Right lobe of liver (tissue), 6 donors: ENCODE results near the gene RHOC. TPM values are rescaled to one million over a fixed set of nuclear protein-coding genes. Genes with fewer than 3 reads are reported as not detected.

Experiments used
- ATAC-seq, 4 donors: fragments of 200-7000 bp; cut with Tn5 transposase; one replicate each; pipeline ENCODE4 v1.9.1; 2020; ENCODE audit warnings: mild to moderate bottlenecking in 4 of 4, moderate library complexity in 4 of 4
- DNase-seq, 3 donors: peaks; one replicate each; pipeline ENCODE4 v3.0.0-alpha.2; 2020
- H3K27ac ChIP-seq, 3 donors: fragments of 200-600 bp; one replicate each; pipeline ENCODE4 v1.8.0; 2022
- H3K27me3 ChIP-seq, 2 donors: fragments of 200-600 bp; one replicate each; pipeline ENCODE4 v1.8.0; 2022
- H3K36me3 ChIP-seq, 4 donors: fragments of 200-600 bp; sonication (generic) in 1 of 4; one replicate each; pipeline versions ENCODE4 v1.5.1 to v1.8.0; 2017 to 2022; ENCODE audit warnings: control low read depth in 1 of 4
- H3K4me1 ChIP-seq, 4 donors: fragments of 200-600 bp; sonication (generic) in 1 of 4; one replicate each; pipeline versions ENCODE4 v1.5.1 to v1.8.0; 2017 to 2022; ENCODE audit warnings: control low read depth in 1 of 4
- H3K4me3 ChIP-seq, 3 donors: fragments of 200-600 bp; one replicate each; pipeline ENCODE4 v1.8.0; 2022
- H3K9me3 ChIP-seq, 4 donors: fragments of 200-600 bp; sonication (generic) in 1 of 4; one replicate each; pipeline versions ENCODE4 v1.5.1 to v1.8.0; 2017 to 2022; ENCODE audit warnings: control low read depth in 1 of 4
- POLR2A ChIP-seq: fragments of 450-650 bp; IDR thresholded peaks from one replicate; pipeline ENCODE4 v1.6.1; 2017; ENCODE audit warnings: antibody characterized with exemption, mild to moderate bottlenecking
- WGBS: methylation state at CpG from one replicate; pipeline ENCODE4 v1.1.6; 2018; ENCODE audit warnings: low coverage, low lambda C conversion rate; ENCODE audit not compliant: insufficient coverage; ENCODE audit errors: missing lambda C conversion rate; 5-methylcytosine and 5-hydroxymethylcytosine counted together
- intact Hi-C, 2 donors: fragments of 100-400 bp; cut with DNase I; formaldehyde crosslinking; loops; one replicate each; pipeline versions ENCODE4 v1.11.2 to v1.14.1; 2022
- total RNA-seq, 6 experiments: library from RNA; depleted of rRNA in 2 of 6; stranded (reverse); fragments of >200 nt in 2 of 6; fragmentation: NEBNext Ultra II Directional in 3 of 6; extraction: Animal tissue kit (Norgen Biotek cat#: 25700) in 3 of 6; gene quantifications; one replicate each; pipeline versions ENCODE4 v1.1.0 to v1.2.4, GENCODE V29; 2016 to 2023
- TF ChIP-seq, protein P1 (sequence below), 4 donors: fragments of 200-600 bp in 3 of 4; fragments of 450-650 bp in 1 of 4; IDR thresholded peaks; one replicate each; pipeline versions ENCODE4 v1.5.1 to v1.8.0; 2016 to 2022; ENCODE audit warnings: antibody characterized with exemption in 4 of 4, mild to moderate bottlenecking in 2 of 4
- donor health status: DM: no; HTN: yes; CAD: no.
- donor health status: DM: no; HTN: no; CAD: no.
- donor health status: DM: no; HTN: no; CAD: no.
- donor health status: DM: no; HTN: yes; CAD: no.
- donor health status: DM: no; HTN: yes; CAD: no.

The RHOC gene
- total RNA-seq, 6 experiments from 2014 or later = 47.9 to 207 (median 107) TPM

DNA sequence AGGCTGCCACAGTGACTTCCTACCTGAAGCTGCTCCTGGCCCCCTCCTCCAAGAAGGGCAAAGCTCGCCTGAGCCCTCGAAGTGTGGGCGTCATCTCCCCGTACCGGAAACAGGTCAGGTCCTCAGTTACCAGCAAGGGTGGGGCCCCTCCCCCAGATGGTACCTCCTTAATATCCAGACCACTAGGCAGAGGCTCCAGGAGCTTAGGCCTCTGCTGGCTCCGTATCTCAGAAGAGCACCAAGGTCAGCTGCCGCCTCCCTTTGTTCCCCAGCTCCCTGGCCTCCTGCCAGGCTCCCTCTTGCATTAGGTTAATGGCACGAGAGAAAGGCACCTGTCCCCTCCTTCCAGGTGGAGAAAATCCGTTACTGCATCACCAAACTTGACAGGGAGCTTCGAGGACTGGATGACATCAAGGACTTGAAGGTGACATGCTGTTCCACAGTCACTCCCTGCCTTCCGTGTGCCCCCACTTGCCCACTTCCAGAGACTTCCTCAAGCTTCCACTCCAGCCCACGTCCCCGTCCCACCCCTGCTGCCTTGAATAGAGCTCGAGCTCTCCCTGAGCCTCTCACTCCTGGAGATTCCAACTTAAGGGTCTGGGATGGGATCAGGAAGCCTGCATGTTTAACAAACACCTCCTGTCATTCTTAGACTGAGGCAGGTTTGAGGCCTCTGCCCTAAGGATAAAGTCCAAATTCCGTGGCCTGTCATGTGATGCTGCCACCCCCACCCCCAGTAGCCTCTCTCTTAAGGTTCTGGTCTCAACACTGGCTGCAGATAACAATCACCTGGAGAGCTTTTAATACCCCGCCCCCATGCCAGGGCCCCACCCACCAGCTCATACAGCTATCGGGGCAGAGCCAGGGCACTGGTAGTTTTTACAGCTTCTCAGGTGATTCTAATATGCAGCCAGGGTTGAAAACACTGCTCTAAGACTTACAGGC is 8.3 kb downstream of the RHOC start:
- Histone ChIP-seq H3K27me3 (no peaks in the 10 kb centered on the region), H3K4me1 (peaks cover 4 to 44% (median 28%) of the 10 kb centered on the region in 4 donors), H3K4me3 (peak overlapping the region in 1 of 3 donors; percentile 8), H3K9me3 (no peaks in the 10 kb centered on the region), H3K36me3 (peaks cover 0 to 27% (median 3%) of the 10 kb centered on the region in 4 donors), H3K27ac (peak overlapping the region; percentile 81 to 83 (median 83))
- no peak for TF ChIP-seq POLR2A
- TF ChIP-seq, protein P1, sequence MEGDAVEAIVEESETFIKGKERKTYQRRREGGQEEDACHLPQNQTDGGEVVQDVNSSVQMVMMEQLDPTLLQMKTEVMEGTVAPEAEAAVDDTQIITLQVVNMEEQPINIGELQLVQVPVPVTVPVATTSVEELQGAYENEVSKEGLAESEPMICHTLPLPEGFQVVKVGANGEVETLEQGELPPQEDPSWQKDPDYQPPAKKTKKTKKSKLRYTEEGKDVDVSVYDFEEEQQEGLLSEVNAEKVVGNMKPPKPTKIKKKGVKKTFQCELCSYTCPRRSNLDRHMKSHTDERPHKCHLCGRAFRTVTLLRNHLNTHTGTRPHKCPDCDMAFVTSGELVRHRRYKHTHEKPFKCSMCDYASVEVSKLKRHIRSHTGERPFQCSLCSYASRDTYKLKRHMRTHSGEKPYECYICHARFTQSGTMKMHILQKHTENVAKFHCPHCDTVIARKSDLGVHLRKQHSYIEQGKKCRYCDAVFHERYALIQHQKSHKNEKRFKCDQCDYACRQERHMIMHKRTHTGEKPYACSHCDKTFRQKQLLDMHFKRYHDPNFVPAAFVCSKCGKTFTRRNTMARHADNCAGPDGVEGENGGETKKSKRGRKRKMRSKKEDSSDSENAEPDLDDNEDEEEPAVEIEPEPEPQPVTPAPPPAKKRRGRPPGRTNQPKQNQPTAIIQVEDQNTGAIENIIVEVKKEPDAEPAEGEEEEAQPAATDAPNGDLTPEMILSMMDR (IDR thresholded peaks at IDR 0.05) = no peak
- WGBS = 47% methylated on average over 9 of the region's 17 CpGs
- peak; percentile 80 to 88 (median 83) for DNase-seq
- peak; percentile 65 to 83 (median 76) for ATAC-seq
- intact Hi-C loops = loop anchor here in 1 of 2 donors (10.0 kb wide), 1 partner anchor 314 kb away; no protein-coding TSS in a partner anchor

DNA sequence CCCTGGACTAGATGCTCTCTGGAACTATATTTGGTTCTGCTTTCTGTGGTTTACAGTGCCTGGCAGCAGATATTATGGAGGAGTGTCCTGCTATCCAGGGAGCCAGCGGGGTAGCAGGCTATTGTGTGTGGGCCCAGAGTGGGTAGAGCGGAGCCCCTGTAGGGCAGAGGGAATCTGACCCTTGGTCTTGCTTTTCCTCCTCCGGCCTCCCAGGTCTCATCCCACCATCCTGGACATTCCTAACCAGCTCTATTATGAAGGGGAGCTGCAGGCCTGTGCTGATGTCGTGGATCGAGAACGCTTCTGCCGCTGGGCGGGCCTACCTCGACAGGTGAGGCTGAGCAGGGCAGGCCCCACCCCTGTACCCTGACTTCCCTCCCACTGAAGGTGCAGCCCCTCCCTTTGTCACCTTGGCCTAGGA is 9.1 kb downstream of the RHOC start:
- H3K4me1 ChIP-seq = peaks cover 4 to 43% (median 27%) of the 10 kb centered on the region in 4 donors
- H3K36me3 ChIP-seq = peaks cover 0 to 32% (median 5%) of the 10 kb centered on the region in 4 donors

GRCh38 chr1:112696578-112697314 is 10.2 kb downstream of the RHOC start:
- WGBS = 81% methylated on average over 5 of the region's 7 CpGs
- ATAC-seq (no peak), DNase-seq (no peak)
- H3K27ac ChIP-seq = no peak overlapping the region
- H3K4me1 ChIP-seq = peaks cover 4 to 41% (median 25%) of the 10 kb centered on the region in 4 donors
- peaks cover 0 to 32% (median 9%) of the 10 kb centered on the region in 4 donors for H3K36me3 ChIP-seq
- H3K9me3 ChIP-seq = no peaks in the 10 kb centered on the region
- no peak for TF ChIP-seq POLR2A
- TF ChIP-seq, protein P1 (IDR thresholded peaks at IDR 0.05) = no peak
- no peak overlapping the region for H3K4me3 ChIP-seq
- intact Hi-C loops = loop anchor here in 1 of 2 donors (10.0 kb wide), 1 partner anchor 312 kb away; no protein-coding TSS in a partner anchor
- H3K27me3 ChIP-seq = no peaks in the 10 kb centered on the region

More for the DNA sequence above, 9.1 kb downstream of the RHOC start:
- intact Hi-C loops = loop anchor here in 1 of 2 donors (10.0 kb wide), 1 partner anchor 313 kb away; no protein-coding TSS in a partner anchor
- DNase-seq (no peak), ATAC-seq (no peak)
- H3K27me3 ChIP-seq = no peaks in the 10 kb centered on the region
- no peak overlapping the region for H3K4me3 ChIP-seq
- 86% methylated on average over 3 of the region's 9 CpGs for WGBS
- TF ChIP-seq, protein P1 (IDR thresholded peaks at IDR 0.05) = no peak
- TF ChIP-seq POLR2A = no peak
- H3K27ac ChIP-seq = peak overlapping the region in 2 of 3 donors; percentile 81 to 83
- no peaks in the 10 kb centered on the region for H3K9me3 ChIP-seq

DNA sequence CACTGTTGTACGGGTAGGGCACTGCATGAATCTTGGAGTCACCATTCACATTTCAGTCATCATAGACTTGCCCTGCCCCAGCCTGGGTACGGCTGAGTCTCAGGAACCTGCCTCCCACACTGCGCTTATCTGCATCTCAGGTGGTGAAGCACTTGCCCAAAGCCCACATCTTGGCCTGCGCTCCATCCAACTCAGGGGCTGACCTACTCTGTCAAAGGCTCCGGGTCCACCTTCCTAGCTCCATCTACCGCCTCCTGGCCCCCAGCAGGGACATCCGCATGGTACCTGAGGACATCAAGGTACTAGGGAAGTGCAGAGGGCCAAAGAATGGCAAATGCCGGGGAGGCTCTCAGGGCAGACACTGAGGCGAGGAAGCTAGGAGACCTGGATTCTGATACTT is 11.7 kb downstream of the RHOC start:
- intact Hi-C loops = loop anchor here in 1 of 2 donors (10.0 kb wide), 1 partner anchor 310 kb away; no protein-coding TSS in a partner anchor
- no peaks in the 10 kb centered on the region for H3K27me3 ChIP-seq
- H3K27ac ChIP-seq = no peak overlapping the region
- TF ChIP-seq, protein P1 (IDR thresholded peaks at IDR 0.05) = no peak
- no peak for TF ChIP-seq POLR2A
- H3K4me1 ChIP-seq = peaks cover 4 to 26% (median 17%) of the 10 kb centered on the region in 4 donors
- DNase-seq (no peak), ATAC-seq (no peak)
- H3K9me3 ChIP-seq = no peaks in the 10 kb centered on the region
- 87% methylated on average over 3 of the region's 9 CpGs for WGBS
- H3K4me3 ChIP-seq = no peak overlapping the region
- H3K36me3 ChIP-seq = peaks cover 0 to 31% (median 12%) of the 10 kb centered on the region in 4 donors
